Measurements from ENCODE around the gene ABCC3.

GRCh38 chr17:50731575-50732460 is 97.1 kb downstream of the ABCC3 start:
- no peak for TF ChIP-seq CTCF (IDR thresholded peaks at IDR 0.05)
- no peak for TF ChIP-seq POLR2A (IDR thresholded peaks at IDR 0.05)

Data from Peyer's patch (tissue), 4 donors.